ENCODE results near the gene FAM83D.

DNA sequence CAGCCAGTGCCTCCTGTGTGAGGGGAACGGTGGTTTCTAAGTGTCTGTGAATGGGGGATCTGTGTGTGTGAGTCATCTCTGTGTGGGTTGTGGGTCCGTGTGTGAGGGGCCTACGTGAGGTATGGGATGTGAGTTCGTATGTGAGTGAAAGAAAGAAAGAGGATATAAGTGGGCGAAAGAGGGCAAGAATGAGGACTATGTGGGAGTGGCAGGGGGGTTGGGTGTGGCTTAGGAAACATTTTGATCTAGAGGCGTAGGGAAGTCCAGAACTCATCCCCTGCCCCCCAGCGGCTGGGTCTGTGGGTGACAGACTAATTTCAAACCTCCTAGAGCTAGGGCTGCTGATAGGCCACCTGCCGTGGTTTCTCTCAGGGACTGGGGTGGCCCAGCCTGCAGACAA lies 71.4 kb downstream of the FAM83D start:
- TF ChIP-seq, protein P1, sequence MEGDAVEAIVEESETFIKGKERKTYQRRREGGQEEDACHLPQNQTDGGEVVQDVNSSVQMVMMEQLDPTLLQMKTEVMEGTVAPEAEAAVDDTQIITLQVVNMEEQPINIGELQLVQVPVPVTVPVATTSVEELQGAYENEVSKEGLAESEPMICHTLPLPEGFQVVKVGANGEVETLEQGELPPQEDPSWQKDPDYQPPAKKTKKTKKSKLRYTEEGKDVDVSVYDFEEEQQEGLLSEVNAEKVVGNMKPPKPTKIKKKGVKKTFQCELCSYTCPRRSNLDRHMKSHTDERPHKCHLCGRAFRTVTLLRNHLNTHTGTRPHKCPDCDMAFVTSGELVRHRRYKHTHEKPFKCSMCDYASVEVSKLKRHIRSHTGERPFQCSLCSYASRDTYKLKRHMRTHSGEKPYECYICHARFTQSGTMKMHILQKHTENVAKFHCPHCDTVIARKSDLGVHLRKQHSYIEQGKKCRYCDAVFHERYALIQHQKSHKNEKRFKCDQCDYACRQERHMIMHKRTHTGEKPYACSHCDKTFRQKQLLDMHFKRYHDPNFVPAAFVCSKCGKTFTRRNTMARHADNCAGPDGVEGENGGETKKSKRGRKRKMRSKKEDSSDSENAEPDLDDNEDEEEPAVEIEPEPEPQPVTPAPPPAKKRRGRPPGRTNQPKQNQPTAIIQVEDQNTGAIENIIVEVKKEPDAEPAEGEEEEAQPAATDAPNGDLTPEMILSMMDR (conservative IDR thresholded peaks at IDR 0.05 in 1 of 2, IDR thresholded peaks at IDR 0.05 in 1 of 2; ENCODE audit: extremely low read depth in 1 of 2, insufficient read depth in 1 of 2, low read depth in 1 of 2, low read length in 2 of 2), result no peak
- TF ChIP-seq EZH2 (IDR thresholded peaks at IDR 0.05; ENCODE audit: borderline replicate concordance, low read length), result no peak

Data from mammary epithelial cell (primary cell).